GM23338 (cell line): ENCODE results near the gene LYSMD3. TPM values are rescaled to one million over a fixed set of nuclear protein-coding genes. Genes with fewer than 3 reads are reported as not detected.

Source experiments
- ATAC-seq: fragments of 200-7000 bp; cut with Tn5 transposase; 3 replicates; pipeline ENCODE4 v1.9.1; 2020
- DNase-seq: peaks from one replicate; pipeline ENCODE4 v3.0.0-alpha.2; 2015; ENCODE audit warnings: low spot score
- H2AFZ ChIP-seq: fragments of 200-600 bp; sonication (generic); 2 replicates; pipeline ENCODE4 v1.8.0; 2016; ENCODE audit warnings: antibody characterized with exemption, mild to moderate bottlenecking, moderate library complexity
- H3F3A ChIP-seq: fragments of 200-600 bp; sonication (generic); replicated peaks from 2 replicates; pipeline ENCODE4 v1.8.0; 2017; ENCODE audit warnings: antibody characterized with exemption, mixed run types, low read depth
- H3K27ac ChIP-seq: fragments of 200-600 bp; sonication (generic); 2 replicates; pipeline ENCODE4 v1.6.1; 2016; ENCODE audit warnings: low read depth
- H3K27me3 ChIP-seq: fragments of 200-600 bp; sonication (generic); 2 replicates; pipeline ENCODE4 v1.8.0; 2016; ENCODE audit warnings: mild to moderate bottlenecking, mixed run types, moderate library complexity; ENCODE audit not compliant: insufficient read depth
- H3K36me3 ChIP-seq: fragments of 200-600 bp; sonication (generic); 2 replicates; pipeline ENCODE4 v1.8.0; 2016; ENCODE audit warnings: mild to moderate bottlenecking; ENCODE audit not compliant: insufficient read depth
- H3K4me1 ChIP-seq: fragments of 200-600 bp; sonication (generic); 2 replicates; pipeline ENCODE4 v1.8.0; 2016; ENCODE audit warnings: mild to moderate bottlenecking, moderate library complexity; ENCODE audit not compliant: insufficient read depth
- H3K4me2 ChIP-seq: fragments of 200-600 bp; sonication (generic); 2 replicates; pipeline ENCODE4 v1.7.1; 2017; ENCODE audit warnings: mixed run types
- H3K4me3 ChIP-seq: fragments of 200-600 bp; sonication (generic); 2 replicates; pipeline ENCODE4 v1.6.1; 2016; ENCODE audit warnings: mixed run types
- H3K79me2 ChIP-seq: fragments of 200-600 bp; sonication (generic); replicated peaks from 2 replicates; pipeline ENCODE4 v1.8.0; 2017; ENCODE audit warnings: mild to moderate bottlenecking; ENCODE audit not compliant: insufficient read depth
- H3K9me2 ChIP-seq: fragments of 200-600 bp; sonication (generic); 2 replicates; pipeline ENCODE4 v1.8.0; 2017; ENCODE audit not compliant: insufficient read depth
- H4K20me1 ChIP-seq: fragments of 200-600 bp; sonication (generic); replicated peaks from 2 replicates; pipeline ENCODE4 v1.8.0; 2017; ENCODE audit warnings: mild to moderate bottlenecking; ENCODE audit not compliant: insufficient read depth
- H3K27ac Mint-ChIP-seq: 2 replicates; pipeline ENCODE4 v1.8.0; 2020; ENCODE audit warnings: inconsistent platforms, mild to moderate bottlenecking, moderate library complexity, mixed read lengths
- H3K27me3 Mint-ChIP-seq: 3 replicates; pipeline ENCODE4 v1.8.0; 2022; ENCODE audit warnings: low read depth, mild to moderate bottlenecking, moderate library complexity, mixed read lengths, inconsistent platforms; ENCODE audit not compliant: insufficient read depth, poor library complexity
- H3K36me3 Mint-ChIP-seq: 3 replicates; pipeline ENCODE4 v1.8.0; 2021; ENCODE audit warnings: low read depth, mild to moderate bottlenecking, inconsistent platforms, moderate library complexity, mixed read lengths
- H3K4me1 Mint-ChIP-seq: 3 replicates; pipeline ENCODE4 v1.8.0; 2020; ENCODE audit warnings: mild to moderate bottlenecking, inconsistent platforms, mixed read lengths
- H3K4me3 Mint-ChIP-seq: 3 replicates; pipeline ENCODE4 v1.8.0; 2021; ENCODE audit warnings: moderate library complexity, mild to moderate bottlenecking, inconsistent platforms, mixed read lengths
- H3K9me3 Mint-ChIP-seq: 3 replicates; pipeline ENCODE4 v1.8.0; 2020; ENCODE audit warnings: moderate library complexity, mild to moderate bottlenecking, inconsistent platforms, mixed read lengths
- CREB1 ChIP-seq: fragments of 250-450 bp; sonication (Bioruptor Pico); IDR thresholded peaks from 2 replicates; pipeline ENCODE4 v1.5.0; 2020; ENCODE audit warnings: low read depth, mild to moderate bottlenecking, moderate library complexity
- CTCF ChIP-seq, 2 experiments: fragments of 200-600 bp in 1 of 2; sonication (generic) in 1 of 2; conservative IDR thresholded peaks; 2 replicates each; pipeline versions ENCODE4 v1.5.1 to v1.6.1; 2016 to 2017; ENCODE audit warnings: antibody characterized with exemption in 2 of 2, low read depth in 2 of 2, mild to moderate bottlenecking in 2 of 2, moderate library complexity in 1 of 2
- ETS1 ChIP-seq: IDR thresholded peaks from 2 replicates; pipeline ENCODE4 v1.6.1; 2016; ENCODE audit warnings: antibody characterized with exemption
- EZH2 ChIP-seq: fragments of 200-600 bp; sonication (generic); IDR thresholded peaks from one replicate; pipeline ENCODE4 v1.8.0; 2017; ENCODE audit warnings: antibody characterized with exemption, mild to moderate bottlenecking, low read depth; ENCODE audit not compliant: unreplicated experiment
- EZH2phosphoT487 ChIP-seq: fragments of 200-600 bp; sonication (generic); IDR thresholded peaks from one replicate; pipeline ENCODE4 v1.8.1; 2018; ENCODE audit warnings: antibody characterized with exemption; ENCODE audit not compliant: unreplicated experiment
- JUNB ChIP-seq: IDR thresholded peaks from one replicate; pipeline ENCODE4 v1.6.1; 2016; ENCODE audit warnings: antibody characterized with exemption; ENCODE audit not compliant: unreplicated experiment
- NANOG ChIP-seq: IDR thresholded peaks from 2 replicates; pipeline ENCODE4 v1.6.1; 2016; ENCODE audit warnings: antibody characterized with exemption, borderline replicate concordance
- POLR2AphosphoS5 ChIP-seq: IDR thresholded peaks from 2 replicates; pipeline ENCODE4 v1.6.1; 2016; ENCODE audit warnings: antibody characterized with exemption, low read depth
- REST ChIP-seq: IDR thresholded peaks from one replicate; pipeline ENCODE4 v1.6.1; 2018; ENCODE audit warnings: antibody characterized with exemption; ENCODE audit not compliant: unreplicated experiment
- STAT1 ChIP-seq: IDR thresholded peaks from one replicate; pipeline ENCODE4 v1.6.1; 2016; ENCODE audit warnings: antibody characterized with exemption; ENCODE audit not compliant: unreplicated experiment
- ZNF114 ChIP-seq: fragments of 250-450 bp; sonication (Bioruptor Pico); IDR thresholded peaks from 2 replicates; pipeline ENCODE4 v1.5.0; 2020; ENCODE audit warnings: mild to moderate bottlenecking, moderate library complexity
- ZNF331 ChIP-seq: fragments of 250-450 bp; sonication (Bioruptor Pico); IDR thresholded peaks from 2 replicates; pipeline ENCODE4 v1.5.0; 2020; ENCODE audit warnings: low read depth, mild to moderate bottlenecking, moderate library complexity
- ZNF462 ChIP-seq: fragments of 250-450 bp; sonication (Bioruptor Pico); IDR thresholded peaks from 2 replicates; pipeline ENCODE4 v1.5.0; 2020; ENCODE audit warnings: mild to moderate bottlenecking, moderate library complexity
- polyA plus RNA-seq: library from polyadenylated mRNA; unstranded; fragments of >200 nt; fragmentation: Nextera tagmentation; extraction: Ambion mirVana; gene quantifications from 2 replicates; pipeline ENCODE4 v1.2.1, GENCODE V29; 2016
- total RNA-seq: library from RNA; depleted of rRNA; stranded (reverse); fragments of >200 nt; shearing (Covaris generic); gene quantifications from 2 replicates; pipeline ENCODE4 v1.2.3, GENCODE V29; 2014

The LYSMD3 gene
- total and polyA plus RNA-seq, 2 experiments from 2014 or later: 10.7 to 19.6 TPM

- Histone ChIP-seq H3K27me3 (no peaks in the 10 kb centered on the region), H3K79me2 (peaks cover 40% of the 10 kb centered on the region), H4K20me1 (no peaks in the 10 kb centered on the region), H3K36me3 (no peaks in the 10 kb centered on the region), H3F3A (peaks cover 22% of the 10 kb centered on the region), H3K4me3 (peak overlapping the region; percentile 83), H3K4me2 (peak overlapping the region; percentile 79), H3K27ac (peak overlapping the region; percentile 67; the same call in 1 of the 2 replicates), H3K9me2 (no peaks in the 10 kb centered on the region), H2AFZ (peak overlapping the region; percentile 90), H3K4me1 (peaks cover 29% of the 10 kb centered on the region)
- Mint-ChIP-seq H3K4me1 (peaks cover 41% of the 10 kb centered on the region), H3K27ac (peak overlapping the region; percentile 93), H3K4me3 (peak overlapping the region; percentile 97), H3K27me3 (peaks cover 16% of the 10 kb centered on the region), H3K36me3 (peaks cover 15% of the 10 kb centered on the region), H3K9me3 (no peaks in the 10 kb centered on the region; the same call in 2 of the 3 replicates)
- ATAC-seq (peak; percentile 21), DNase-seq (peak; percentile 75)
- TF ChIP-seq EZH2 (no peak), CREB1 (no peak), ZNF114 (CRISPR knock-in tag) (no peak), CTCF (conservative IDR thresholded peaks at IDR 0.05; ENCODE audit: low read depth in 2 of 2) (no peak), ETS1 (no peak), JUNB (no peak), ZNF331 (no peak), ZNF462 (CRISPR knock-in tag) (no peak), NANOG (no peak), STAT1 (no peak), POLR2AphosphoS5 (no peak), REST (no peak), EZH2phosphoT487 (no peak)
Observed at GRCh38 chr5:90473396-90474234, 55.8 kb downstream of the LYSMD3 start.
